ENCODE measurements around the gene DEAF1.

GRCh38 chr11:709109-709997 lies 14.3 kb upstream of the DEAF1 start:
- no peak for TF ChIP-seq POLR2AphosphoS5 (IDR thresholded peaks at IDR 0.05; ENCODE audit: low read depth, low read length)
- no peak for TF ChIP-seq POLR2A (IDR thresholded peaks at IDR 0.05; ENCODE audit: low read depth, low read length)
- no peak for TF ChIP-seq TAF1 (IDR thresholded peaks at IDR 0.05; ENCODE audit: low read depth, low read length)
- TF ChIP-seq SPI1 (IDR thresholded peaks at IDR 0.05; ENCODE audit: low read depth, low read length), result no peak
